Ovary (tissue), 9 donors: ENCODE measurements around the gene PLA2G2D. TPM values are rescaled to one million over a fixed set of nuclear protein-coding genes. Genes with fewer than 3 reads are reported as not detected.

ENCODE experiments used
- DNase-seq, 5 donors: peaks; one replicate each; pipeline ENCODE4 v3.0.0-alpha.2; 2019 to 2020
- H3K27ac ChIP-seq, 2 donors: fragments of 200-600 bp; one replicate each; pipeline versions ENCODE4 v1.5.1 to v1.8.0; 2019 to 2022
- H3K27me3 ChIP-seq: fragments of 200-600 bp; one replicate; pipeline ENCODE4 v1.8.0; 2022
- H3K36me3 ChIP-seq: fragments of 200-600 bp; sonication (generic); one replicate; pipeline ENCODE4 v1.5.1; 2019
- H3K4me1 ChIP-seq: one replicate; pipeline ENCODE4 v1.8.1; 2013; ENCODE audit warnings: mild to moderate bottlenecking, moderate library complexity; ENCODE audit not compliant: insufficient read depth
- H3K4me3 ChIP-seq: fragments of 200-600 bp; sonication (generic); one replicate; pipeline ENCODE4 v1.5.1; 2017
- H3K9me3 ChIP-seq, 2 donors: fragments of 200-600 bp in 1 of 2; sonication (generic) in 1 of 2; one replicate each; pipeline versions ENCODE4 v1.5.1 to v1.8.1; 2013 to 2019; ENCODE audit warnings: mild to moderate bottlenecking in 1 of 2, moderate library complexity in 1 of 2
- EP300 ChIP-seq: sonication (generic); formaldehyde crosslinking; IDR thresholded peaks from one replicate; pipeline ENCODE4 v1.6.1; 2017; ENCODE audit warnings: antibody characterized with exemption
- POLR2A ChIP-seq: fragments of 450-650 bp; IDR thresholded peaks from one replicate; pipeline ENCODE4 v1.6.1; 2017; ENCODE audit warnings: antibody characterized with exemption, mild to moderate bottlenecking, moderate library complexity
- WGBS, 3 donors: extraction: QIAGEN DNeasy Blood & Tissue Kit in 1 of 3; methylation state at CpG; one replicate each; pipeline versions ENCODE4 v1.1.5 to v1.1.7; 2013 to 2017; 5-methylcytosine and 5-hydroxymethylcytosine counted together
- intact Hi-C, 4 donors: fragments of 100-400 bp; cut with DNase I; formaldehyde crosslinking; loops; one replicate each; pipeline versions ENCODE4 v1.11.0 to v1.15.1; 2022 to 2023
- polyA plus RNA-seq, 2 donors: library from polyadenylated mRNA; stranded (reverse); fragments of 200-250 nt in 1 of 2; fragments of 350-450 nt in 1 of 2; fragmentation: Illumina TruSeq in 1 of 2; extraction: RNeasy Lipid Tissue Mini Kit (QIAGEN cat#74804) in 1 of 2; gene quantifications; one replicate each; pipeline ENCODE4 v1.2.3, GENCODE V29; 2013 to 2014
- total RNA-seq, 7 donors: library from RNA; depleted of rRNA in 2 of 7; stranded (reverse); fragments of >200 nt in 2 of 7; fragmentation: NEBNext Ultra II Directional in 3 of 7; extraction: Animal tissue kit (Norgen Biotek cat#: 25700) in 3 of 7; gene quantifications; one replicate each; pipeline versions ENCODE4 v1.1.0 to v1.2.4, GENCODE V29; 2016 to 2023
- TF ChIP-seq, protein P1 (sequence below), 3 donors: fragments of 450-650 bp in 2 of 3; fragments of 200-600 bp in 1 of 3; IDR thresholded peaks; one replicate each; pipeline versions ENCODE4 v1.5.1 to v1.8.0; 2016 to 2022; ENCODE audit warnings: antibody characterized with exemption in 3 of 3, mild to moderate bottlenecking in 1 of 3
- donor health status: DM: no; HTN: no; CAD: no; lungs with moderate emphysema.
- donor health status: DM: no; HTN: no; CAD: no.
- donor health status: Bipolar disorder and iron deficiency.
- donor health status: DM: yes; HTN: yes; CAD: no.
- donor health status: DM: no; HTN: no; CAD: no.
- donor health status: DM: yes; HTN: yes; CAD: no.

Gene PLA2G2D
- total and polyA plus RNA-seq, 9 donors, result 0.12 to 2.1 (median 0.12) TPM; not detected in 6

- H3K9me3 ChIP-seq, result no peaks in the 10 kb centered on the region
- no peak for DNase-seq
- TF ChIP-seq, protein P1, sequence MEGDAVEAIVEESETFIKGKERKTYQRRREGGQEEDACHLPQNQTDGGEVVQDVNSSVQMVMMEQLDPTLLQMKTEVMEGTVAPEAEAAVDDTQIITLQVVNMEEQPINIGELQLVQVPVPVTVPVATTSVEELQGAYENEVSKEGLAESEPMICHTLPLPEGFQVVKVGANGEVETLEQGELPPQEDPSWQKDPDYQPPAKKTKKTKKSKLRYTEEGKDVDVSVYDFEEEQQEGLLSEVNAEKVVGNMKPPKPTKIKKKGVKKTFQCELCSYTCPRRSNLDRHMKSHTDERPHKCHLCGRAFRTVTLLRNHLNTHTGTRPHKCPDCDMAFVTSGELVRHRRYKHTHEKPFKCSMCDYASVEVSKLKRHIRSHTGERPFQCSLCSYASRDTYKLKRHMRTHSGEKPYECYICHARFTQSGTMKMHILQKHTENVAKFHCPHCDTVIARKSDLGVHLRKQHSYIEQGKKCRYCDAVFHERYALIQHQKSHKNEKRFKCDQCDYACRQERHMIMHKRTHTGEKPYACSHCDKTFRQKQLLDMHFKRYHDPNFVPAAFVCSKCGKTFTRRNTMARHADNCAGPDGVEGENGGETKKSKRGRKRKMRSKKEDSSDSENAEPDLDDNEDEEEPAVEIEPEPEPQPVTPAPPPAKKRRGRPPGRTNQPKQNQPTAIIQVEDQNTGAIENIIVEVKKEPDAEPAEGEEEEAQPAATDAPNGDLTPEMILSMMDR (IDR thresholded peaks at IDR 0.05), result no peak
- TF ChIP-seq EP300 (no peak), POLR2A (no peak)
- H3K36me3 ChIP-seq, result no peaks in the 10 kb centered on the region
- intact Hi-C loops, result no loop called here
- no peaks in the 10 kb centered on the region for H3K27me3 ChIP-seq
- H3K4me1 ChIP-seq, result no peaks in the 10 kb centered on the region
- no peak overlapping the region for H3K27ac ChIP-seq
- WGBS, 3 donors, result 75 to 84% (median 81%) methylated on average over 16 of the region's 16 CpGs
- no peak overlapping the region for H3K4me3 ChIP-seq
Observed at GRCh38 chr1:20165522-20165951, 46.2 kb upstream of the PLA2G2D start.

- H3K4me1 ChIP-seq, result no peaks in the 10 kb centered on the region
- peaks cover 0 to 3% of the 10 kb centered on the region in 2 donors for H3K9me3 ChIP-seq
- no peak overlapping the region for H3K4me3 ChIP-seq
- no peaks in the 10 kb centered on the region for H3K27me3 ChIP-seq
- DNase-seq, result no peak
- TF ChIP-seq EP300, result no peak
- TF ChIP-seq, protein P1 (IDR thresholded peaks at IDR 0.05), result no peak
- no peak for TF ChIP-seq POLR2A
- intact Hi-C loops, result no loop called here
- H3K36me3 ChIP-seq, result no peaks in the 10 kb centered on the region
- 67 to 83% (median 76%) methylated on average over 15 of the region's 15 CpGs for WGBS, 3 donors
- H3K27ac ChIP-seq, result no peak overlapping the region
Observed at GRCh38 chr1:20164694-20165202, 45.4 kb upstream of the PLA2G2D start.

- intact Hi-C loops, result no loop called here
- 70 to 79% (median 76%) methylated on average over 1 of the region's 1 CpG for WGBS, 3 donors
Observed at GRCh38 chr1:20160034-20160433, 40.7 kb upstream of the PLA2G2D start.

DNA sequence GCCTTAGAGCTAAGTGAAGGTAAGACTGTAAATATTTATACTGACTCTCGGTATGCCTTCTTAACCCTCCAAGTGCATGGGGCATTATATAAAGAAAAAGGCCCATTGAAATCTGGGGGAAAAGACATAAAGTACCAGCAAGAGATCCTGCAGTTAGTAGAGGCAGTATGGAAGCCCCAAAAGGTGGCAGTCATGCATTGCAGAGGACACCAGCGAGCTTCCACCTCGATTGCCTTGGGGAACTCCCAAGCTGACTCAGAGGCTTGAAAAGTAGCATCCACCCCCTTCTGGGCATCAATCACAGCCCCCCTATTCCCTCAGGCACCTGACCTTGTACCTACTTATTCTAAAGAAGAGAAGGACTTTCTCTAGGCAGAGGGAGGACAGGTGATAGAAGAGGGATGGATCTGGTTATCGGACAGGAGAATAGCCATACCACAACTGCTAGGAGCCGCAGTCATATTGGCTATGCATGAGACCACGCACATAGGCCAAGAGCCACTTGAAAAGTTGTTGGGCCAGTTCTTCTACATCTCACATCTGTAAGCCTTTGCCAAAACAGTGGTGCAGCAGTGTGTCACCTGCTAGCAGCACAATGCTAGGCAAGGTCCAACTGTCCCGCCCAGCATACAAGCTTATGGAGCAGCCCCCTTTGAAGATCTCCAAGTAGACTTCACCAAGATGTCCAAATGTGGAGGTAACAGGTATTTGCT is 39.2 kb upstream of the PLA2G2D start:
- peaks cover 0 to 3% of the 10 kb centered on the region in 2 donors for H3K9me3 ChIP-seq
- intact Hi-C loops, result no loop called here
- DNase-seq, result no peak

More at GRCh38 chr1:20160034-20160433, 40.7 kb upstream of the PLA2G2D start:
- H3K27me3 ChIP-seq, result no peaks in the 10 kb centered on the region
- no peaks in the 10 kb centered on the region for H3K4me1 ChIP-seq
- peaks cover 0 to 3% of the 10 kb centered on the region in 2 donors for H3K9me3 ChIP-seq
- TF ChIP-seq POLR2A, result no peak
- no peak for TF ChIP-seq EP300
- TF ChIP-seq, protein P1 (IDR thresholded peaks at IDR 0.05), result no peak
- no peaks in the 10 kb centered on the region for H3K36me3 ChIP-seq
- no peak overlapping the region for H3K4me3 ChIP-seq
- H3K27ac ChIP-seq, result no peak overlapping the region
- DNase-seq, result no peak

More for the DNA sequence above, 39.2 kb upstream of the PLA2G2D start:
- Histone ChIP-seq H3K36me3 (no peaks in the 10 kb centered on the region), H3K27ac (no peak overlapping the region), H3K4me3 (no peak overlapping the region), H3K4me1 (no peaks in the 10 kb centered on the region), H3K27me3 (no peaks in the 10 kb centered on the region)
- 85 to 90% (median 90%) methylated on average over 7 of the region's 7 CpGs for WGBS, 3 donors
- TF ChIP-seq EP300 (no peak), POLR2A (no peak)
- TF ChIP-seq, protein P1 (IDR thresholded peaks at IDR 0.05), result no peak
